OCI-LY7 (cell line): ENCODE data around the gene IFITM5. TPM values are rescaled to one million over a fixed set of nuclear protein-coding genes. Genes with fewer than 3 reads are reported as not detected.
"Not testable (repeated sequence)": the region's sequence is repeated elsewhere in the genome, so short reads cannot be mapped to it uniquely, and the experiment has no call there.

ENCODE experiments used
- BruUV-seq: library from RNA; stranded (reverse); fragments of 400-500 nt; replicated peaks from 2 replicates; lab custom pipeline; 2021; lab: Mats Ljungman, UMichigan
- CTCF ChIA-PET: fragments of 300-600 bp; sonication (Branson Sonifier 250); formaldehyde crosslinking; loops from one replicate; lab custom pipeline; 2022; ENCODE audit warnings: antibody characterized with exemption; ENCODE audit not compliant: unreplicated experiment; lab: Charles Lee
- POLR2A ChIA-PET: fragments of 300-600 bp; sonication (Branson Sonifier 250); formaldehyde crosslinking; loops from one replicate; lab custom pipeline; 2022; ENCODE audit warnings: antibody characterized with exemption; lab: Charles Lee
- DNase-seq: peaks from one replicate; pipeline ENCODE4 v3.0.0-alpha.2; 2015; ENCODE audit warnings: low spot score
- H2AFZ ChIP-seq: fragments of 200-600 bp; sonication (generic), shearing (Covaris generic); 2 replicates; pipeline ENCODE4 v1.6.1; 2014; ENCODE audit warnings: mild to moderate bottlenecking, antibody characterized with exemption, low read length, moderate library complexity
- H3K27ac ChIP-seq: fragments of 200-600 bp; sonication (generic); 2 replicates; pipeline ENCODE4 v1.5.1; 2014; ENCODE audit warnings: mixed run types, low read depth, mild to moderate bottlenecking, moderate library complexity, low read length, inconsistent platforms; ENCODE audit not compliant: poor library complexity, severe bottlenecking
- H3K36me3 ChIP-seq: fragments of 200-600 bp; sonication (generic); 2 replicates; pipeline ENCODE4 v1.6.1; 2014; ENCODE audit warnings: mild to moderate bottlenecking, antibody characterized with exemption, low read length, moderate library complexity, mixed read lengths; ENCODE audit not compliant: insufficient read depth
- H3K4me1 ChIP-seq: fragments of 200-600 bp; sonication (generic); 2 replicates; pipeline ENCODE4 v1.5.1; 2014; ENCODE audit warnings: mild to moderate bottlenecking, low read length; ENCODE audit not compliant: insufficient read depth, poor library complexity, severe bottlenecking
- H3K4me2 ChIP-seq: fragments of 200-600 bp; sonication (generic); 2 replicates; pipeline ENCODE4 v1.6.1; 2014; ENCODE audit warnings: mild to moderate bottlenecking, low read length
- H3K4me3 ChIP-seq: fragments of 200-600 bp; sonication (generic); 2 replicates; pipeline ENCODE4 v1.5.1; 2014; ENCODE audit warnings: mild to moderate bottlenecking, low read depth, low read length; ENCODE audit not compliant: poor library complexity, severe bottlenecking
- H3K79me2 ChIP-seq: fragments of 200-600 bp; sonication (generic); 2 replicates; pipeline ENCODE4 v1.6.1; 2016; ENCODE audit warnings: low read depth, mild to moderate bottlenecking, low read length, moderate library complexity, mixed read lengths; ENCODE audit not compliant: insufficient read depth
- H3K9me2 ChIP-seq: fragments of 200-600 bp; sonication (generic); 2 replicates; pipeline ENCODE4 v1.6.1; 2016; ENCODE audit warnings: mild to moderate bottlenecking, low read length, mixed read lengths; ENCODE audit not compliant: insufficient read depth
- H3K9me3 ChIP-seq: fragments of 200-600 bp; sonication (generic); 2 replicates; pipeline ENCODE4 v1.6.1; 2014; ENCODE audit warnings: mild to moderate bottlenecking, mixed run types, low read length, mixed read lengths
- H4K20me1 ChIP-seq: fragments of 200-600 bp; sonication (generic); 2 replicates; pipeline ENCODE4 v1.6.1; 2014; ENCODE audit warnings: mild to moderate bottlenecking, antibody characterized with exemption, low read length, moderate library complexity, mixed read lengths; ENCODE audit not compliant: insufficient read depth
- EZH2phosphoT487 ChIP-seq: fragments of 200-600 bp; sonication (generic); IDR thresholded peaks from 2 replicates; pipeline ENCODE4 v1.6.1; 2018; ENCODE audit warnings: low read depth, borderline replicate concordance, mild to moderate bottlenecking, mixed run types, antibody characterized with exemption, low read length, moderate library complexity, mixed read lengths
- intact Hi-C: fragments of 100-400 bp; cut with micrococcal nuclease; formaldehyde crosslinking; loops from one replicate; pipeline ENCODE4 v1.10.0; 2022; ENCODE audit not compliant: unreplicated experiment
- total RNA-seq, 2 experiments: library from RNA; depleted of rRNA in 1 of 2; stranded (reverse); fragments of >200 nt in 1 of 2; shearing (Covaris generic) in 1 of 2; gene quantifications; 2 replicates each; pipeline ENCODE4 v1.2.3, GENCODE V29; 2014 to 2022
- TF ChIP-seq, protein P1 (sequence below): fragments of 200-600 bp; sonication (generic); conservative IDR thresholded peaks from 2 replicates; pipeline ENCODE4 v1.5.1; 2014; ENCODE audit warnings: mild to moderate bottlenecking, antibody characterized with exemption, low read length, moderate library complexity, mixed read lengths

The IFITM5 gene
- total RNA-seq, 2 experiments from 2014 or later = not detected

GRCh38 chr11:288478-289397, 10.6 kb downstream of the IFITM5 start, which contains the start of gene PGGHG:
Gene PGGHG, plus strand, starts transcription at chr11:289126. Its CDS starts 691 bp downstream, at chr11:289817.
- intact Hi-C loops = no loop called here
- no peak for DNase-seq
- CTCF ChIA-PET = no interaction called here
- no peaks in the 10 kb centered on the region for H4K20me1 ChIP-seq
- H3K9me2 ChIP-seq = no peaks in the 10 kb centered on the region
- no peak within 1 kb of the TSS for H3K27ac ChIP-seq
- H3K4me3 ChIP-seq = peak within 1 kb of the TSS; percentile 6
- TF ChIP-seq EZH2phosphoT487 = peak; percentile 89; the same call in 1 of the 2 replicates
- TF ChIP-seq, protein P1, sequence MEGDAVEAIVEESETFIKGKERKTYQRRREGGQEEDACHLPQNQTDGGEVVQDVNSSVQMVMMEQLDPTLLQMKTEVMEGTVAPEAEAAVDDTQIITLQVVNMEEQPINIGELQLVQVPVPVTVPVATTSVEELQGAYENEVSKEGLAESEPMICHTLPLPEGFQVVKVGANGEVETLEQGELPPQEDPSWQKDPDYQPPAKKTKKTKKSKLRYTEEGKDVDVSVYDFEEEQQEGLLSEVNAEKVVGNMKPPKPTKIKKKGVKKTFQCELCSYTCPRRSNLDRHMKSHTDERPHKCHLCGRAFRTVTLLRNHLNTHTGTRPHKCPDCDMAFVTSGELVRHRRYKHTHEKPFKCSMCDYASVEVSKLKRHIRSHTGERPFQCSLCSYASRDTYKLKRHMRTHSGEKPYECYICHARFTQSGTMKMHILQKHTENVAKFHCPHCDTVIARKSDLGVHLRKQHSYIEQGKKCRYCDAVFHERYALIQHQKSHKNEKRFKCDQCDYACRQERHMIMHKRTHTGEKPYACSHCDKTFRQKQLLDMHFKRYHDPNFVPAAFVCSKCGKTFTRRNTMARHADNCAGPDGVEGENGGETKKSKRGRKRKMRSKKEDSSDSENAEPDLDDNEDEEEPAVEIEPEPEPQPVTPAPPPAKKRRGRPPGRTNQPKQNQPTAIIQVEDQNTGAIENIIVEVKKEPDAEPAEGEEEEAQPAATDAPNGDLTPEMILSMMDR = no peak
- no peaks in the 10 kb centered on the region for H3K4me1 ChIP-seq
- no peaks in the 10 kb centered on the region for H3K79me2 ChIP-seq
- BruUV-seq = no TSS peak
- H3K9me3 ChIP-seq = no peaks in the 10 kb centered on the region
- peak within 1 kb of the TSS; percentile 34; the same call in 1 of the 2 replicates for H3K4me2 ChIP-seq
- H2AFZ ChIP-seq = no peak within 1 kb of the TSS
- POLR2A ChIA-PET = no interaction called here
- no peaks in the 10 kb centered on the region for H3K36me3 ChIP-seq

GRCh38 chr11:287821-288477, 11.4 kb downstream of the IFITM5 start:
- intact Hi-C loops = no loop called here
- H3K36me3 ChIP-seq = no peaks in the 10 kb centered on the region
- DNase-seq = no peak
- no peaks in the 10 kb centered on the region for H3K4me1 ChIP-seq
- no peaks in the 10 kb centered on the region for H3K9me2 ChIP-seq
- H4K20me1 ChIP-seq = no peaks in the 10 kb centered on the region
- no peaks in the 10 kb centered on the region for H3K9me3 ChIP-seq
- no peak; the same call in 1 of the 2 replicates for TF ChIP-seq EZH2phosphoT487
- TF ChIP-seq, protein P1 = no peak
- no TSS peak for BruUV-seq
- peak overlapping the region; percentile 34; the same call in 1 of the 2 replicates for H3K4me2 ChIP-seq
- ChIA-PET POLR2A (interaction anchor here (0.8 kb wide), 1 partner anchor 12 kb away, joined by 3 read pairs; no protein-coding TSS in a partner anchor), CTCF (no interaction called here)
- H3K27ac ChIP-seq = no peak overlapping the region
- H3K4me3 ChIP-seq = no peak overlapping the region
- H2AFZ ChIP-seq = no peak overlapping the region
- H3K79me2 ChIP-seq = no peaks in the 10 kb centered on the region

GRCh38 chr11:286977-287820, 12.1 kb downstream of the IFITM5 start:
- H3K9me2 ChIP-seq, H4K20me1 ChIP-seq, CTCF ChIA-PET, H3K79me2 ChIP-seq, H3K36me3 ChIP-seq, H3K4me2 ChIP-seq, DNase-seq, H3K27ac ChIP-seq, H3K4me1 ChIP-seq, H3K9me3 ChIP-seq, BruUV-seq, H3K4me3 ChIP-seq, intact Hi-C loops, H2AFZ ChIP-seq: not testable (repeated sequence)
- POLR2A ChIA-PET = interaction anchor here (0.8 kb wide), 1 partner anchor 11 kb away, joined by 3 read pairs; no protein-coding TSS in a partner anchor
